SU-DHL-6 (cell line): ENCODE measurements around the gene RIPOR2.

Experiments used
- EZH2phosphoT487 ChIP-seq: fragments of 200-600 bp; sonication (generic), shearing (Covaris generic); conservative IDR thresholded peaks from 2 replicates; pipeline ENCODE4 v1.6.1; 2018; ENCODE audit warnings: mild to moderate bottlenecking, antibody characterized with exemption, low read length, moderate library complexity, mixed read lengths
- TF ChIP-seq, protein P1 (sequence below): fragments of 200-600 bp; sonication (generic); IDR thresholded peaks from one replicate; pipeline ENCODE4 v1.5.1; 2017; ENCODE audit warnings: antibody characterized with exemption, mild to moderate bottlenecking, low read length, moderate library complexity; ENCODE audit not compliant: insufficient read depth, poor library complexity, severe bottlenecking

DNA sequence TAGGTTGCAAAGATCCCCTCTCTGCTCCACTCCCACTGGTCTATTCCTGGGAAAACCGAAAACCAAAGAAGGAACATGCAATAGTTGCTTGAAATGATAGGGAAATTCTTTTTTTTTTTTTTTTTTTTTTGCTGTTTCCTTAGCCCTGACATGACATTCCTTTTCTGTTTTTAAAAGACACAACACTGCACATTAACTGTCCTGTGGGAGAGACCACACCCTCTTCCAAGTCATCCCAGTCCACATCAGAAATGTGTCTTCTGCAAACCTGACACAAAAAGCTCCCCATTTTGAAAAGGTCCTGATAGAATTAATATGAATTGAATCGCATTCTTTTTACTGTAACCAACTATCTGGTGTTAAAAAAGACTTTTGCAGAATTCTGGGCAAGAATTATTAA is 43.4 kb upstream of the RIPOR2 start:
- TF ChIP-seq, protein P1, sequence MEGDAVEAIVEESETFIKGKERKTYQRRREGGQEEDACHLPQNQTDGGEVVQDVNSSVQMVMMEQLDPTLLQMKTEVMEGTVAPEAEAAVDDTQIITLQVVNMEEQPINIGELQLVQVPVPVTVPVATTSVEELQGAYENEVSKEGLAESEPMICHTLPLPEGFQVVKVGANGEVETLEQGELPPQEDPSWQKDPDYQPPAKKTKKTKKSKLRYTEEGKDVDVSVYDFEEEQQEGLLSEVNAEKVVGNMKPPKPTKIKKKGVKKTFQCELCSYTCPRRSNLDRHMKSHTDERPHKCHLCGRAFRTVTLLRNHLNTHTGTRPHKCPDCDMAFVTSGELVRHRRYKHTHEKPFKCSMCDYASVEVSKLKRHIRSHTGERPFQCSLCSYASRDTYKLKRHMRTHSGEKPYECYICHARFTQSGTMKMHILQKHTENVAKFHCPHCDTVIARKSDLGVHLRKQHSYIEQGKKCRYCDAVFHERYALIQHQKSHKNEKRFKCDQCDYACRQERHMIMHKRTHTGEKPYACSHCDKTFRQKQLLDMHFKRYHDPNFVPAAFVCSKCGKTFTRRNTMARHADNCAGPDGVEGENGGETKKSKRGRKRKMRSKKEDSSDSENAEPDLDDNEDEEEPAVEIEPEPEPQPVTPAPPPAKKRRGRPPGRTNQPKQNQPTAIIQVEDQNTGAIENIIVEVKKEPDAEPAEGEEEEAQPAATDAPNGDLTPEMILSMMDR: no peak
- no peak for TF ChIP-seq EZH2phosphoT487
